ENCODE data around the gene IL23A.
"Not testable (repeated sequence)": the region's sequence is repeated elsewhere in the genome, so short reads cannot be mapped to it uniquely, and the experiment has no call there.

IL23A gene, protein sequence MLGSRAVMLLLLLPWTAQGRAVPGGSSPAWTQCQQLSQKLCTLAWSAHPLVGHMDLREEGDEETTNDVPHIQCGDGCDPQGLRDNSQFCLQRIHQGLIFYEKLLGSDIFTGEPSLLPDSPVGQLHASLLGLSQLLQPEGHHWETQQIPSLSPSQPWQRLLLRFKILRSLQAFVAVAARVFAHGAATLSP

GRCh38 chr12:56338308-56339157 is at the start of gene IL23A:
Gene IL23A, plus strand, starts transcription at chr12:56338884. Its CDS starts 161 bp downstream, at chr12:56339045.
- DNase-seq = no peak

DNA sequence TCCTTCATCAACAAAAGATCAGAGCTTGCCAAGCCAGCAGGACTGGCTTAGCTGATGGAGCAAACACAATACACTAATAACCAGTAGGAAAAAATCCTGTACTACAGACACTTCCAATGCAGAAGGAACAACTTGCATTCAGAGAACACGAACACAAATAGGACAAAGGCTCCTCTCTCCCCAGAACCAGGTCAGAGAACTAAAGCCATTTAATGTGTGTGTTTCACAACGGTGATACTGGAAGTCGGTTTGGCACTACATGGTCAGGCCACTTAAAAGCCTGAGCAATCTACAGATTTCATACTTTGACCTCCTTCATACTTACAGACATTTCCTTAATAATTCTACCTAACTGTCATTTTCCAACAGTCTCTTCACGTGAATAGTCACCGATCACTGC is 44.9 kb upstream of the IL23A start:
- no peak for DNase-seq

DNA sequence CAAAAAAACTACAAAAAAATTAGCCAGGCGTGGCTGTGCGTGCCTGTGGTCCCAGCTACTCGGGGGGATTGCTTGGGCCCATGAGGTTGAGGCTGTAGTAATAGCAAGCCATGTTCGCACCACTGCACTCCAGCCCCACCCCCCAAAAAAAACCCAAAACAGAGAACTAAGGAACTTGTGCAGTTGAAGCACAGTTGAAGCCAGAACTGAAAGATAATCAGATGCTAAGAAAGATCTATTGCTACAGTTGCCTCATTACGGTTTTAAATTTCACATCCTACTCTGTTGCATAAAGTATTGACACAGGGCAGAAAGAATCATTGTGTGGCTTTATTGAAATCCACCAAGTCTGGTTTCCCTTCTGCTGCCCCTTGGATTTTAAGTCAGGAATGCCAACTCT is 42.4 kb upstream of the IL23A start:
- peak; percentile 55 for DNase-seq

- no peak for DNase-seq
Observed at GRCh38 chr12:56297400-56297799, 41.3 kb upstream of the IL23A start.

DNA sequence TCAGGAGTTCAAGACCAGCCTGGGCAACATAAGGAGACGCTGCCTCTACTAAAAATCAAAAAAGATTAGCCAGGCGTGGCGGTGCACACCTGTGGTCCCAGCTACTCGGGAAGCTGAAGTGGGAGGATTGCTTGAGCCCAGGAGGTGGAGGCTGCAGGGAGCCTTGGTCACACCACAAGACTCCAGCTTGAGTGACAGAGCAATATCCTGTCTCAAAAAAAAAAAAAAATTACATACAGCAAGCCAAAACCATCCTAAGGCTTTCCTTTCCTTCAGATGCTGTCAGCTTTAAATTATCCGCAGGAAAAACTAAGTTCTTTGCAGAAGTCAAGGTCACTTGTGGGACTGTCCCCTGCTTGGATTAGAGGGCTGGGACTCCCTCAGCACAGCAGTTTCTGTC is 39.9 kb upstream of the IL23A start:
- no peak for DNase-seq

DNA sequence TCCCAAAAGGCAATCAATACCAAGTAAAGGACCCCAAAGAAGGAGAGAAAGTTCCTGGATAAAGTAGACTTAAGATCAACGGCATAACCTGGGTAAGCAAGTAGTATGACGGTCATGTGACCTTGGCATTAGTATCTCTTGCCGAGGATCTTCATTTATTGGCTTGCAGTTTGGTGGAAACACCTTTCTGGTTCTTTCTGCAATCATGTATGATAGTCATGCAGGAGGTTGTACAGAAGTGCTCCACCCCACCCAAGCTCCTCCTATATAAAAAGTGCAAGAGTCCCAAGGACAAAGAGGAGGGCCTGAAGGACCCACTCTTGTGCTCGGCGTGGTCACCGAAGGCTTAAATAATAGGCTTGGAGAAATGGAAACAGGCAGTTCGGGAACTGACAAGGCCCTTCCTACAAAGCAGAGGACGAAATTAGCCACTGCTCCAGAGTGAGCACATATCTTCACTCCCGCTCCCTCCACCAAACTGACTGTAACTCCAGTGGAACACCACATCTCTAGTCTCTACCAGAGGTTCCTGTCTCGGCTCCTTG is 39.3 kb upstream of the IL23A start:
- peak; percentile 81 for DNase-seq

DNA sequence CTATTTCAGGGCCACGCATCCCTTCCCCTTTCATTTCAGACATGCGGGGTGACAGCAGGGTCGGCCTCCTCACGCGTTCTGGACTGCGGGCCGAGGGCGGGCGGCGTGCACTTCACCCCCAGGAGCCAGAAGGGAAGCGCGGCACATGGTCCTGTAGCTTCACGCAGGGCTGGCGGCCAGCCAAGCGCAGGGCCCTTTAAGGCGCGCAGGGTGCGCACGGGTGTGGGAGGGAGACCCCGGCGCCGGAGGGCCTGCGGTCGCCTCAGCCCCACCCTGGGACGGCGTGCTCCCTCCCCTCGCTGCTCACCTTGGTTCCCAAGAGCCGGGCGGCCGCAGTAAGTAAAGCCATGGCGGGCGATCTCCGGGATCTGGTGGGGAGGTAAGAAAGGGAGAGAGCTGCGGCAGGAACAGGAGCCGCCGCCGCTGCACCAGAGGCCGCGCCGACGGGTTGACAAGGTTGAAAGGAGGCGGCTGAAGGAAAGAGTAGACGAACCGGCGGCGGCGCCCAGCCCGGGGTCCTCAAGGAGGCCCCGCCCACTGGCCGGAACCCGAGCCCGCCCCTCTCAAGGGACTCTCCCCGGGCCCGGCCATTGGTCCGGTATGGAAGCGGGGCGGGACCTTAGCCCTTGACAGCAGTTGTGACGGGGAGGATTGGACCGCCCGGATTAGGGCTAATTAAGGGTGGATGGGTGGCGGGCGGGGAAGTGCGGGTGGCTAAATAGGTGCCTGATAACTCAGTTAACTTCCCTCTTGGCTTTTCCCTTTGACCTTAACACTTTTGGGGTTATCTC is 38.6 kb upstream of the IL23A start, which contains the start of gene CS:
Gene CS (minus strand): TSS at position 478 of the 791 bp plus-strand sequence. CDS start 129 bp downstream, at position 349.
- peak; percentile 100 for DNase-seq

DNA sequence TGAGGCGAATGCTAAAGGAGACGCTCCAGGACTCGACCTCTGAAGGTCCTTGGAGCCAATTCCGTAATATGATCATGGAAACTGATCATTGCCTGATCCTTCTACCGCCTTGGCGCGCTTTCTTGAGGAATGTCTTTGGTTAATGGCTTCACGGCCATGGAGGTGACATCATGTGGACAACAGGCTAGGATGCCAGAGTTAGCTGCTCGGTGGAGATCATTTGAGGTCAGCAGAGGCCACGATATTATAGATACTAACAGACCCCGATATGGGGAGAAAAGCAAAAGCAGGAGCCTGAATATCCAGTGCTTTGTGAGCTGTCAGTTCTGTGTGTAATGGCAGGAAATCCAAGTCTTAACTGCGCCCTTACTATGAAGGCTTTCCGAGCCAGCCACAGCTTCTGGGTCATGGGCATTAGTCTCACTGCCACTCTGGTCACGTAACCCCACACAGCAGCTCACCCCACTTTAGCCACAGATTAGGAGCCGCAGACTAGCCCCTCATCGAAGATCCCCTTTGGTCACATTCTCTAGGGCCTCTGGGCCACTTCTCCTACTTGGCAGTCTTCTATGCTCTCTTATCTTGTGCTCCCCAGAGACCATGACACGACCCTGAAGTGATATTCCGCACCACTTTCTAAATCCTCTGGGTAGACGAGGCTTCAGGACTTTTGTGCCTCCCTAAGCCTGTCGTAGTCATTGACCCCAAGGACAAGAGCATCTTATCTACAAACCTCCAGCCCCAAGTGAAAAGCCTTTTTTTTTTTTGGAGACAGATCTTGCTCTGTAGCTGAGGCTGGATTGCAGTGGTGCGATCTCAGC is 37.8 kb upstream of the IL23A start:
- peak; percentile 75 for DNase-seq

DNA sequence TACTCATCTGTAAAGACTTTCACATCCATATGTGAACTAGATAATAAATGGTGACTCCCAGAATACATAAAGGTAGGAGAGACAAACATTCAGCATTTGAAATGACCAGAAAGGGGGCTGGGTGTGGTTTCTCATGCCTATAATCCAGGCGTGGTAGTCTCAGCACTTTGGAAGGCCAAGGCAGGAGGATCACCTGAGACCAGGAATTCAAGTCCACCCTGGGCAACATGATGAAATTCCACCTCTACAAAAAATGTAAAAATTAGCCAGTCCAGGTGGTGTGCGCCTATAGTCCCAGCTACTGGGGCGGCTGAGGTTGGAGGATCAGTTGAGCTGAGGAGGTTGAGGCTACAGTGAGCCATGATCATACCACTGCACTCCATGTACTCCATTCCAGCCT is 34.4 kb upstream of the IL23A start:
- DNase-seq = no peak

GRCh38 chr12:56304872-56305590 is 33.7 kb upstream of the IL23A start:
- DNase-seq = no peak

DNA sequence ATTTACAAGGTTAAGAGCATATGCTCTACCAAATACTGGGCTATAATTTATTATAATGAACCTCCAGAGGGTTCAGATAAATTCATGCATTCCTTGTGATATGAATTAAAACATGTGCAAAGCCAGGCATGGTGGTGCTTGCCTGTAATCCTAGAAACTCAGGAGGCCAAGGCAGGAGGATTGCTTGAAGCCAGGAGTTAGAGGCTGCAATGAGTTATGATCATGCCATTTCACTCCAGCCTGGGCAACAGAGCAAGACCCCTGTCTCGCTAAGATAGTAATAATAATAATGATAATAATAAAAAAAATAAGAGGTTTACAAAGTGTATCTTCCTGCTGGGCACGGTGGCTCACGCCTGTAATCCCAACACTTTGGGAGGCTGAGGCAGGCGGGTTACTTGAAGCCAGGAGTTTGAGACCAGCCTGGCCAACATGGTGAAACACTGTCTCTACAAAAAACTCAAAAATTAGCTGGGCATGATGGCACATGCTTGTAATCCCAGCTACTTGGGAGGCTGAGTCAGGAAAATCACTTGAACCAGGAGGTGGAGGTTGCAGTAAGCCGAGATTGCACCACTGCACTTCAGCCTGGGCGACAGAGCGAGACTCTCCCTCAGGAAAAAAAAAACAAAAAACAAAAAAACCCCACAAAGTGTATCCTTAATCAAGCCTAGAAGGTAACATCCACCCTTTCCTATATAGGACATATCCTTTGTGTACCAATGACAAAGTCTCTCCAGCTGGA is 31.3 kb upstream of the IL23A start:
- no peak for DNase-seq

DNA sequence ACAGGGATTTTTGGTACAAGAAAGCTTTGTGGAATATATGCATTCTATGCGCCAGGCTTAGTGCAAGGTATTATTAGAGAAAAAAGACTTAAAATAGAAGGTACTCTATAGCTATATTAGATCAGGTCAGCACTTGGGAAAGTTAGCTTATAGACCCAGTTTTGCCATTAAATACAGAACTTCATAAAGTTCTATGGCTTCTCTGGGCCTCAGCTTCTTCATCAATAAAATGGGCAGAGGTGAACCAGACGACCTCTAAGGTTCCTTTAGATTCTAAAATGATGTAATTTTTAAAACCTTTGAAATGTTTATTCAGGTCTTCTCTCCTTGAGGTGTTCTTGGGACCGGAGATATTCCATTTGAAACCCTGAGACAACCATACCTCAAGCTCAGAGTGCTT is 30.0 kb upstream of the IL23A start:
- no peak for DNase-seq

DNA sequence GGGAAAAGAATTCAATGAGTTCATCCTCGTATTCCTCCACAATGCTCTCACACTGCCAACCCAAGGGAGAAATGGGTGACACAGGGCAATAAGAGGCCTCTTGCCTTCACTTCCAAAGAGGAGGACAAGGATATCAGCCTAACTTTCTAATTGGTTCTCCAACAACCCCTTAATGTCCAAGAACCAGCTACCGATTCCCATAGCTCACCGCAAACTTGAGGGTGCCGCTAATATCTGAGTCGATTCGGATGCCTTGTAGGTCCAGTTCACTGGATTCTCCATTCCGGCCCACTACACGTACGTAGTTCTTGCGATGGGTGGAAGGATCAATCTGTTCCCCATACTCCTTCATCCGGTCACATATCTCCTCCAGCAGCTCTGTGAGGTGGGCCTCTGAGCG is 27.7 kb upstream of the IL23A start:
- DNase-seq = no peak

DNA sequence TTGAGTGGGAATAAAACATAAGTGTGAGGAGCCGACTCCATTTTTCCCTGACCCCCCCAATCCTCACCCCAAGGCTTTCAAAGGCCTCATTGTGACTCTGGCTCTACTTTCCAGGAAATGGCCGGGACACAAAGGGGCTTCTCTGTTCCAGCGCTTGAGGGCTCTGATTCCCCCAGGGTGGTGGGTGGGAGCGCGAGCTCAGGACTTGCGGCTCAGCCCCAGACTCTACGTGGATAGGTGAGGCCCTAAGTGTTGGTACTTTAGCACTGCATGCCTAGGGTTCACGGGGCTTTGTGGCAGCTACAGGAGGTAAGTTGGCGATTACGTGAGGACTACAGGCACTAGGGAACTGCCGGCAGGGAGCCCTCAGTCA is 23.4 kb upstream of the IL23A start:
- peak; percentile 34 for DNase-seq

GRCh38 chr12:56315622-56316473 is 22.8 kb upstream of the IL23A start, which contains the start of gene CNPY2:
Gene CNPY2, minus strand, starts transcription at chr12:56315988. Its CDS starts 771 bp downstream, at chr12:56315217.
- DNase-seq = peak; percentile 98

- no peak for DNase-seq
Observed at GRCh38 chr12:56317675-56318074, 21.0 kb upstream of the IL23A start.

- DNase-seq = no peak
Observed at GRCh38 chr12:56321027-56321426, 17.7 kb upstream of the IL23A start.

DNA sequence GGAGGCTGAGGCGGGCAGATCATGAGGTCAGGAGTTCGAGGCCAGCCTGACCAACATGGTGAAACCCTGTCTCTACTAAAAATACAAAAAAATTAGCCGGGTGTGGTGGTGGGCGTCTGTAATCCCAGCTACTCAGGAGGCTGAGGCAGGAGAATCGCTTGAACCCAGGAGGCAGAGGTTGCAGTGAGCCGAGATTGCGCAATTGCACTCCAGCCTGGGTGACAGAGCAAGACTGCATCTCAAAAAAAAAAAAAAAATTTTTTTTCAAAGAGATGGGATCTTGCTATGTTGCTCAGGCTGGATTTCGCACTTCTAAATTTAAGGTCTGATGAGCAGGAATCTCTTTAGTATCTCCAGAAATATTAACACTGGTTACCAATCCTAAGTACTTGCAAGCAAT is 17.1 kb upstream of the IL23A start:
- DNase-seq = not testable (repeated sequence)

- no peak for DNase-seq
Observed at GRCh38 chr12:56324206-56324605, 14.5 kb upstream of the IL23A start.

DNA sequence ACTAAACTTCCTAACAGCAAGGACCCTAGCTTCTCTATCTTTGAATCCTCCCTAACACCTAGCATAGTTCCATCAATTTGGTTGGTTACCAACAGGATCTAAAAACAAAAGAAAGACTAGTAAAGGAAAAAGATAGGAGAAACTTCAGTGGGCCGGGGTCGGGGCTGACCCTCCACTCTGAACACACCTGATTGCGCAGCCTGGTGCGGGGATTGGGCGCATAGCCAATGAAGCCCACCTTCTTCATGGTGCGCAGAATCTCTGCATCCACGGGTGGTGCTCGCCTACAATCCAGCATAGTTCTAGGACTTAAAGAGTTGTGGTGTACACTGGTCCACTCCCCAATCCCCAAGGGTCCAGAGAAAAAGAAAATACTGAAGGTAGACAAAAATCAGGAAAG is 12.6 kb upstream of the IL23A start:
- no peak for DNase-seq
